GM23338 (cell line): ENCODE measurements around the gene SUMF1. TPM values are rescaled to one million over a fixed set of nuclear protein-coding genes. Genes with fewer than 3 reads are reported as not detected.

Experiments used
- ATAC-seq: fragments of 200-7000 bp; cut with Tn5 transposase; 3 replicates; pipeline ENCODE4 v1.9.1; 2020
- DNase-seq: peaks from one replicate; pipeline ENCODE4 v3.0.0-alpha.2; 2015; ENCODE audit warnings: low spot score
- H2AFZ ChIP-seq: fragments of 200-600 bp; sonication (generic); 2 replicates; pipeline ENCODE4 v1.8.0; 2016; ENCODE audit warnings: antibody characterized with exemption, mild to moderate bottlenecking, moderate library complexity
- H3F3A ChIP-seq: fragments of 200-600 bp; sonication (generic); replicated peaks from 2 replicates; pipeline ENCODE4 v1.8.0; 2017; ENCODE audit warnings: antibody characterized with exemption, mixed run types, low read depth
- H3K27ac ChIP-seq: fragments of 200-600 bp; sonication (generic); 2 replicates; pipeline ENCODE4 v1.6.1; 2016; ENCODE audit warnings: low read depth
- H3K27me3 ChIP-seq: fragments of 200-600 bp; sonication (generic); 2 replicates; pipeline ENCODE4 v1.8.0; 2016; ENCODE audit warnings: mild to moderate bottlenecking, mixed run types, moderate library complexity; ENCODE audit not compliant: insufficient read depth
- H3K36me3 ChIP-seq: fragments of 200-600 bp; sonication (generic); 2 replicates; pipeline ENCODE4 v1.8.0; 2016; ENCODE audit warnings: mild to moderate bottlenecking; ENCODE audit not compliant: insufficient read depth
- H3K4me1 ChIP-seq: fragments of 200-600 bp; sonication (generic); 2 replicates; pipeline ENCODE4 v1.8.0; 2016; ENCODE audit warnings: mild to moderate bottlenecking, moderate library complexity; ENCODE audit not compliant: insufficient read depth
- H3K4me2 ChIP-seq: fragments of 200-600 bp; sonication (generic); 2 replicates; pipeline ENCODE4 v1.7.1; 2017; ENCODE audit warnings: mixed run types
- H3K4me3 ChIP-seq: fragments of 200-600 bp; sonication (generic); 2 replicates; pipeline ENCODE4 v1.6.1; 2016; ENCODE audit warnings: mixed run types
- H3K79me2 ChIP-seq: fragments of 200-600 bp; sonication (generic); replicated peaks from 2 replicates; pipeline ENCODE4 v1.8.0; 2017; ENCODE audit warnings: mild to moderate bottlenecking; ENCODE audit not compliant: insufficient read depth
- H3K9me2 ChIP-seq: fragments of 200-600 bp; sonication (generic); 2 replicates; pipeline ENCODE4 v1.8.0; 2017; ENCODE audit not compliant: insufficient read depth
- H4K20me1 ChIP-seq: fragments of 200-600 bp; sonication (generic); replicated peaks from 2 replicates; pipeline ENCODE4 v1.8.0; 2017; ENCODE audit warnings: mild to moderate bottlenecking; ENCODE audit not compliant: insufficient read depth
- H3K27ac Mint-ChIP-seq: 2 replicates; pipeline ENCODE4 v1.8.0; 2020; ENCODE audit warnings: inconsistent platforms, mild to moderate bottlenecking, moderate library complexity, mixed read lengths
- H3K27me3 Mint-ChIP-seq: 3 replicates; pipeline ENCODE4 v1.8.0; 2022; ENCODE audit warnings: low read depth, mild to moderate bottlenecking, moderate library complexity, mixed read lengths, inconsistent platforms; ENCODE audit not compliant: insufficient read depth, poor library complexity
- H3K36me3 Mint-ChIP-seq: 3 replicates; pipeline ENCODE4 v1.8.0; 2021; ENCODE audit warnings: low read depth, mild to moderate bottlenecking, inconsistent platforms, moderate library complexity, mixed read lengths
- H3K4me1 Mint-ChIP-seq: 3 replicates; pipeline ENCODE4 v1.8.0; 2020; ENCODE audit warnings: mild to moderate bottlenecking, inconsistent platforms, mixed read lengths
- H3K4me3 Mint-ChIP-seq: 3 replicates; pipeline ENCODE4 v1.8.0; 2021; ENCODE audit warnings: moderate library complexity, mild to moderate bottlenecking, inconsistent platforms, mixed read lengths
- H3K9me3 Mint-ChIP-seq: 3 replicates; pipeline ENCODE4 v1.8.0; 2020; ENCODE audit warnings: moderate library complexity, mild to moderate bottlenecking, inconsistent platforms, mixed read lengths
- EZH2 ChIP-seq: fragments of 200-600 bp; sonication (generic); IDR thresholded peaks from one replicate; pipeline ENCODE4 v1.8.0; 2017; ENCODE audit warnings: antibody characterized with exemption, mild to moderate bottlenecking, low read depth; ENCODE audit not compliant: unreplicated experiment
- JUNB ChIP-seq: IDR thresholded peaks from one replicate; pipeline ENCODE4 v1.6.1; 2016; ENCODE audit warnings: antibody characterized with exemption; ENCODE audit not compliant: unreplicated experiment
- NANOG ChIP-seq: IDR thresholded peaks from 2 replicates; pipeline ENCODE4 v1.6.1; 2016; ENCODE audit warnings: antibody characterized with exemption, borderline replicate concordance
- POLR2AphosphoS5 ChIP-seq: IDR thresholded peaks from 2 replicates; pipeline ENCODE4 v1.6.1; 2016; ENCODE audit warnings: antibody characterized with exemption, low read depth
- ZNF114 ChIP-seq: fragments of 250-450 bp; sonication (Bioruptor Pico); IDR thresholded peaks from 2 replicates; pipeline ENCODE4 v1.5.0; 2020; ENCODE audit warnings: mild to moderate bottlenecking, moderate library complexity
- ZNF331 ChIP-seq: fragments of 250-450 bp; sonication (Bioruptor Pico); IDR thresholded peaks from 2 replicates; pipeline ENCODE4 v1.5.0; 2020; ENCODE audit warnings: low read depth, mild to moderate bottlenecking, moderate library complexity
- polyA plus RNA-seq: library from polyadenylated mRNA; unstranded; fragments of >200 nt; fragmentation: Nextera tagmentation; extraction: Ambion mirVana; gene quantifications from 2 replicates; pipeline ENCODE4 v1.2.1, GENCODE V29; 2016
- total RNA-seq: library from RNA; depleted of rRNA; stranded (reverse); fragments of >200 nt; shearing (Covaris generic); gene quantifications from 2 replicates; pipeline ENCODE4 v1.2.3, GENCODE V29; 2014
- TF ChIP-seq, protein P1 (sequence below): fragments of 250-450 bp; sonication (Bioruptor Pico); IDR thresholded peaks from 2 replicates; pipeline ENCODE4 v1.5.0; 2020; ENCODE audit warnings: mild to moderate bottlenecking, moderate library complexity
- TF ChIP-seq, protein P2 (sequence below): IDR thresholded peaks from 2 replicates; pipeline ENCODE4 v1.6.1; 2016; ENCODE audit warnings: antibody characterized with exemption
- TF ChIP-seq, protein P3 (sequence below), 2 experiments: fragments of 200-600 bp in 1 of 2; sonication (generic) in 1 of 2; conservative IDR thresholded peaks; 2 replicates each; pipeline versions ENCODE4 v1.5.1 to v1.6.1; 2016 to 2017; ENCODE audit warnings: antibody characterized with exemption in 2 of 2, low read depth in 2 of 2, mild to moderate bottlenecking in 2 of 2, moderate library complexity in 1 of 2

The SUMF1 gene
- total and polyA plus RNA-seq, 2 experiments from 2014 or later: 6.9 to 20.3 TPM

DNA sequence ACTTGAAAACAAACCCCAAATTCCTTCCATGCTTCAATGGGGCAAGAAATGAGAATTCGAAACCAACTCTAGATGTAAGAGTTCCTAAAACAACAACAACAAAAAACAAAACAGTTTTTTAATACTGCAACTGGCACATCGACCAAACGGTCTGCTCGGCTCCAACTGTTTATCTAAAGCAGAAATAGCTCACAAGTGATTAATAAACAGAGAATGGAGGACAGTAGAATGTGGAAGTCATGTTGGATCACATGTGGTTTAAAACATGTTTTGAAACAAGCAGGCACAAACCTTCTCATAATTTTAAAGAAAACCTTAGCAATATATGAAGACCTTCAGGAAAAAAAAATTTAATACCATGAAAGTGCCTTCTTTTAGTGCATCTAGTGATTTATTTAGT is 108.8 kb downstream of the SUMF1 start:
- Histone ChIP-seq H3K4me3 (no peak overlapping the region), H3K9me2 (no peaks in the 10 kb centered on the region), H3K79me2 (no peaks in the 10 kb centered on the region), H3K36me3 (no peaks in the 10 kb centered on the region), H3K4me2 (no peak overlapping the region), H3K27ac (no peak overlapping the region), H3F3A (no peaks in the 10 kb centered on the region), H2AFZ (no peak overlapping the region), H4K20me1 (no peaks in the 10 kb centered on the region), H3K27me3 (no peaks in the 10 kb centered on the region), H3K4me1 (no peaks in the 10 kb centered on the region)
- DNase-seq: no peak
- TF ChIP-seq EZH2: no peak
- TF ChIP-seq, protein P1, sequence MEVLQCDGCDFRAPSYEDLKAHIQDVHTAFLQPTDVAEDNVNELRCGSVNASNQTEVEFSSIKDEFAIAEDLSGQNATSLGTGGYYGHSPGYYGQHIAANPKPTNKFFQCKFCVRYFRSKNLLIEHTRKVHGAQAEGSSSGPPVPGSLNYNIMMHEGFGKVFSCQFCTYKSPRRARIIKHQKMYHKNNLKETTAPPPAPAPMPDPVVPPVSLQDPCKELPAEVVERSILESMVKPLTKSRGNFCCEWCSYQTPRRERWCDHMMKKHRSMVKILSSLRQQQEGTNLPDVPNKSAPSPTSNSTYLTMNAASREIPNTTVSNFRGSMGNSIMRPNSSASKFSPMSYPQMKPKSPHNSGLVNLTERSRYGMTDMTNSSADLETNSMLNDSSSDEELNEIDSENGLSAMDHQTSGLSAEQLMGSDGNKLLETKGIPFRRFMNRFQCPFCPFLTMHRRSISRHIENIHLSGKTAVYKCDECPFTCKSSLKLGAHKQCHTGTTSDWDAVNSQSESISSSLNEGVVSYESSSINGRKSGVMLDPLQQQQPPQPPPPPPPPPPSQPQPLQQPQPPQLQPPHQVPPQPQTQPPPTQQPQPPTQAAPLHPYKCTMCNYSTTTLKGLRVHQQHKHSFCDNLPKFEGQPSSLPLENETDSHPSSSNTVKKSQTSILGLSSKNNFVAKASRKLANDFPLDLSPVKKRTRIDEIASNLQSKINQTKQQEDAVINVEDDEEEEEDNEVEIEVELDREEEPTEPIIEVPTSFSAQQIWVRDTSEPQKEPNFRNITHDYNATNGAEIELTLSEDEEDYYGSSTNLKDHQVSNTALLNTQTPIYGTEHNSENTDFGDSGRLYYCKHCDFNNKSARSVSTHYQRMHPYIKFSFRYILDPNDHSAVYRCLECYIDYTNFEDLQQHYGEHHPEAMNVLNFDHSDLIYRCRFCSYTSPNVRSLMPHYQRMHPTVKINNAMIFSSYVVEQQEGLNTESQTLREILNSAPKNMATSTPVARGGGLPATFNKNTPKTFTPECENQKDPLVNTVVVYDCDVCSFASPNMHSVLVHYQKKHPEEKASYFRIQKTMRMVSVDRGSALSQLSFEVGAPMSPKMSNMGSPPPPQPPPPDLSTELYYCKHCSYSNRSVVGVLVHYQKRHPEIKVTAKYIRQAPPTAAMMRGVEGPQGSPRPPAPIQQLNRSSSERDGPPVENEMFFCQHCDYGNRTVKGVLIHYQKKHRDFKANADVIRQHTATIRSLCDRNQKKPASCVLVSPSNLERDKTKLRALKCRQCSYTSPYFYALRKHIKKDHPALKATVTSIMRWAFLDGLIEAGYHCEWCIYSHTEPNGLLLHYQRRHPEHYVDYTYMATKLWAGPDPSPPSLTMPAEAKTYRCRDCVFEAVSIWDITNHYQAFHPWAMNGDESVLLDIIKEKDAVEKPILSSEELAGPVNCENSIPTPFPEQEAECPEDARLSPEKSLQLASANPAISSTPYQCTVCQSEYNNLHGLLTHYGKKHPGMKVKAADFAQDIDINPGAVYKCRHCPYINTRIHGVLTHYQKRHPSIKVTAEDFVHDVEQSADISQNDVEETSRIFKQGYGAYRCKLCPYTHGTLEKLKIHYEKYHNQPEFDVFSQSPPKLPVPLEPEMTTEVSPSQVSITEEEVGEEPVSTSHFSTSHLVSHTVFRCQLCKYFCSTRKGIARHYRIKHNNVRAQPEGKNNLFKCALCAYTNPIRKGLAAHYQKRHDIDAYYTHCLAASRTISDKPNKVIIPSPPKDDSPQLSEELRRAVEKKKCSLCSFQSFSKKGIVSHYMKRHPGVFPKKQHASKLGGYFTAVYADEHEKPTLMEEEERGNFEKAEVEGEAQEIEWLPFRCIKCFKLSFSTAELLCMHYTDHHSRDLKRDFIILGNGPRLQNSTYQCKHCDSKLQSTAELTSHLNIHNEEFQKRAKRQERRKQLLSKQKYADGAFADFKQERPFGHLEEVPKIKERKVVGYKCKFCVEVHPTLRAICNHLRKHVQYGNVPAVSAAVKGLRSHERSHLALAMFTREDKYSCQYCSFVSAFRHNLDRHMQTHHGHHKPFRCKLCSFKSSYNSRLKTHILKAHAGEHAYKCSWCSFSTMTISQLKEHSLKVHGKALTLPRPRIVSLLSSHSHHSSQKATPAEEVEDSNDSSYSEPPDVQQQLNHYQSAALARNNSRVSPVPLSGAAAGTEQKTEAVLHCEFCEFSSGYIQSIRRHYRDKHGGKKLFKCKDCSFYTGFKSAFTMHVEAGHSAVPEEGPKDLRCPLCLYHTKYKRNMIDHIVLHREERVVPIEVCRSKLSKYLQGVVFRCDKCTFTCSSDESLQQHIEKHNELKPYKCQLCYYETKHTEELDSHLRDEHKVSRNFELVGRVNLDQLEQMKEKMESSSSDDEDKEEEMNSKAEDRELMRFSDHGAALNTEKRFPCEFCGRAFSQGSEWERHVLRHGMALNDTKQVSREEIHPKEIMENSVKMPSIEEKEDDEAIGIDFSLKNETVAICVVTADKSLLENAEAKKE (CRISPR knock-in tag): no peak
- TF ChIP-seq POLR2AphosphoS5: no peak
- TF ChIP-seq, protein P2, sequence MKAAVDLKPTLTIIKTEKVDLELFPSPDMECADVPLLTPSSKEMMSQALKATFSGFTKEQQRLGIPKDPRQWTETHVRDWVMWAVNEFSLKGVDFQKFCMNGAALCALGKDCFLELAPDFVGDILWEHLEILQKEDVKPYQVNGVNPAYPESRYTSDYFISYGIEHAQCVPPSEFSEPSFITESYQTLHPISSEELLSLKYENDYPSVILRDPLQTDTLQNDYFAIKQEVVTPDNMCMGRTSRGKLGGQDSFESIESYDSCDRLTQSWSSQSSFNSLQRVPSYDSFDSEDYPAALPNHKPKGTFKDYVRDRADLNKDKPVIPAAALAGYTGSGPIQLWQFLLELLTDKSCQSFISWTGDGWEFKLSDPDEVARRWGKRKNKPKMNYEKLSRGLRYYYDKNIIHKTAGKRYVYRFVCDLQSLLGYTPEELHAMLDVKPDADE: no peak
- TF ChIP-seq ZNF331 (CRISPR knock-in tag): no peak
- no peak for TF ChIP-seq JUNB
- TF ChIP-seq, protein P3, sequence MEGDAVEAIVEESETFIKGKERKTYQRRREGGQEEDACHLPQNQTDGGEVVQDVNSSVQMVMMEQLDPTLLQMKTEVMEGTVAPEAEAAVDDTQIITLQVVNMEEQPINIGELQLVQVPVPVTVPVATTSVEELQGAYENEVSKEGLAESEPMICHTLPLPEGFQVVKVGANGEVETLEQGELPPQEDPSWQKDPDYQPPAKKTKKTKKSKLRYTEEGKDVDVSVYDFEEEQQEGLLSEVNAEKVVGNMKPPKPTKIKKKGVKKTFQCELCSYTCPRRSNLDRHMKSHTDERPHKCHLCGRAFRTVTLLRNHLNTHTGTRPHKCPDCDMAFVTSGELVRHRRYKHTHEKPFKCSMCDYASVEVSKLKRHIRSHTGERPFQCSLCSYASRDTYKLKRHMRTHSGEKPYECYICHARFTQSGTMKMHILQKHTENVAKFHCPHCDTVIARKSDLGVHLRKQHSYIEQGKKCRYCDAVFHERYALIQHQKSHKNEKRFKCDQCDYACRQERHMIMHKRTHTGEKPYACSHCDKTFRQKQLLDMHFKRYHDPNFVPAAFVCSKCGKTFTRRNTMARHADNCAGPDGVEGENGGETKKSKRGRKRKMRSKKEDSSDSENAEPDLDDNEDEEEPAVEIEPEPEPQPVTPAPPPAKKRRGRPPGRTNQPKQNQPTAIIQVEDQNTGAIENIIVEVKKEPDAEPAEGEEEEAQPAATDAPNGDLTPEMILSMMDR (conservative IDR thresholded peaks at IDR 0.05; ENCODE audit: low read depth in 2 of 2): no peak
- TF ChIP-seq NANOG: no peak
- no peak for TF ChIP-seq ZNF114 (CRISPR knock-in tag)
- no peak for ATAC-seq
- Mint-ChIP-seq H3K27me3 (no peaks in the 10 kb centered on the region), H3K9me3 (no peaks in the 10 kb centered on the region), H3K27ac (no peak overlapping the region; the same call in 1 of the 2 replicates), H3K4me1 (no peaks in the 10 kb centered on the region; the same call in 2 of the 3 replicates), H3K4me3 (no peak overlapping the region), H3K36me3 (no peaks in the 10 kb centered on the region)
